ENCODE results near the gene TNNC1.

Gene TNNC1

GRCh38 chr3:52403271-52403841 lies 50.5 kb downstream of the TNNC1 start:
- DNase-seq (ENCODE audit: low read depth): no peak
- no peak for TF ChIP-seq CTCF (IDR thresholded peaks at IDR 0.05; ENCODE audit: low read depth, low read length, missing control alignments)
- no peak overlapping the region for H3K4me3 ChIP-seq (ENCODE audit: low read depth, low read length)

GRCh38 chr3:52402706-52403270 lies 51.1 kb downstream of the TNNC1 start:
- TF ChIP-seq CTCF (IDR thresholded peaks at IDR 0.05; ENCODE audit: low read depth, low read length, missing control alignments): no peak
- no peak for DNase-seq (ENCODE audit: low read depth)
- no peak overlapping the region for H3K4me3 ChIP-seq (ENCODE audit: low read depth, low read length)

- H3K4me3 ChIP-seq (ENCODE audit: low read depth, low read length): no peak overlapping the region
- DNase-seq (ENCODE audit: low read depth): no peak
- no peak for TF ChIP-seq CTCF (IDR thresholded peaks at IDR 0.05; ENCODE audit: low read depth, low read length, missing control alignments)
Observed at GRCh38 chr3:52402101-52402521, 51.7 kb downstream of the TNNC1 start.

GRCh38 chr3:52401551-52401950 lies 52.3 kb downstream of the TNNC1 start:
- DNase-seq (ENCODE audit: low read depth): no peak
- no peak overlapping the region for H3K4me3 ChIP-seq (ENCODE audit: low read depth, low read length)
- TF ChIP-seq CTCF (IDR thresholded peaks at IDR 0.05; ENCODE audit: low read depth, low read length, missing control alignments): no peak
